SU-DHL-6 (cell line): ENCODE measurements around the gene PWWP3B.
"Not testable (repeated sequence)": the region's sequence is repeated elsewhere in the genome, so short reads cannot be mapped to it uniquely, and the experiment has no call there.

Source experiments
- H2AFZ ChIP-seq: fragments of 200-600 bp; sonication (generic); 2 replicates; pipeline ENCODE4 v1.6.1; 2014; ENCODE audit warnings: low read depth, mild to moderate bottlenecking, moderate library complexity, mixed read lengths, antibody characterized with exemption, low read length; ENCODE audit not compliant: severe bottlenecking
- H3F3A ChIP-seq: fragments of 200-600 bp; shearing (Covaris generic); 2 replicates; pipeline ENCODE4 v1.6.0; 2016; ENCODE audit warnings: antibody characterized with exemption, mild to moderate bottlenecking; ENCODE audit not compliant: insufficient read depth
- H3K27ac ChIP-seq: fragments of 200-600 bp; sonication (generic); 2 replicates; pipeline ENCODE4 v1.5.1; 2016; ENCODE audit warnings: low read depth, mild to moderate bottlenecking, low read length, moderate library complexity, mixed read lengths
- H3K27me3 ChIP-seq: fragments of 200-600 bp; sonication (generic), shearing (Covaris generic); 2 replicates; pipeline ENCODE4 v1.6.0; 2014; ENCODE audit warnings: mild to moderate bottlenecking, low read length
- H3K36me3 ChIP-seq: fragments of 200-600 bp; sonication (generic); 2 replicates; pipeline ENCODE4 v1.6.1; 2014; ENCODE audit warnings: mild to moderate bottlenecking, low read length, mixed read lengths
- H3K4me2 ChIP-seq: fragments of 300-600, 200-600 bp; shearing (Covaris generic), sonication (generic); 2 replicates; pipeline ENCODE4 v1.6.0; 2014; ENCODE audit warnings: low read length, low read depth, mild to moderate bottlenecking; ENCODE audit not compliant: poor library complexity, severe bottlenecking
- H3K4me3 ChIP-seq: fragments of 200-600 bp; sonication (generic); 2 replicates; pipeline ENCODE4 v1.5.1; 2014; ENCODE audit warnings: antibody characterized with exemption, low read length, mild to moderate bottlenecking, mixed read lengths; ENCODE audit not compliant: insufficient read depth, poor library complexity, severe bottlenecking
- H3K79me2 ChIP-seq: fragments of 200-600 bp; sonication (generic); 2 replicates; pipeline ENCODE4 v1.6.1; 2014; ENCODE audit warnings: mild to moderate bottlenecking, low read length, moderate library complexity; ENCODE audit not compliant: insufficient read depth
- H3K9ac ChIP-seq: fragments of 200-600 bp; sonication (generic); 2 replicates; pipeline ENCODE4 v1.7.0; 2014; ENCODE audit warnings: mild to moderate bottlenecking, low read length
- H3K9me2 ChIP-seq: fragments of 200-600 bp; sonication (generic); replicated peaks from 2 replicates; pipeline ENCODE4 v1.6.1; 2014; ENCODE audit warnings: low read length; ENCODE audit not compliant: insufficient read depth
- H3K9me3 ChIP-seq: fragments of 200-600 bp; sonication (generic); 2 replicates; pipeline ENCODE4 v1.6.1; 2014; ENCODE audit warnings: low read length, mixed read lengths; ENCODE audit not compliant: insufficient read depth
- H4K20me1 ChIP-seq: fragments of 200-600 bp; sonication (generic); 2 replicates; pipeline ENCODE4 v1.6.1; 2014; ENCODE audit warnings: low read depth, mild to moderate bottlenecking, antibody characterized with exemption, low read length, moderate library complexity, mixed read lengths
- CTCF ChIP-seq: fragments of 200-600 bp; sonication (generic); IDR thresholded peaks from one replicate; pipeline ENCODE4 v1.5.1; 2017; ENCODE audit warnings: antibody characterized with exemption, mild to moderate bottlenecking, low read length, moderate library complexity; ENCODE audit not compliant: insufficient read depth, poor library complexity, severe bottlenecking
- EZH2phosphoT487 ChIP-seq: fragments of 200-600 bp; sonication (generic), shearing (Covaris generic); conservative IDR thresholded peaks from 2 replicates; pipeline ENCODE4 v1.6.1; 2018; ENCODE audit warnings: mild to moderate bottlenecking, antibody characterized with exemption, low read length, moderate library complexity, mixed read lengths

Gene PWWP3B

GRCh38 chrX:106177106-106177981 lies 9.2 kb downstream of the PWWP3B start:
- no peaks in the 10 kb centered on the region for H3K9me3 ChIP-seq
- no peak overlapping the region for H2AFZ ChIP-seq
- no peak overlapping the region for H3K27ac ChIP-seq
- no peaks in the 10 kb centered on the region for H3K27me3 ChIP-seq
- H3K4me2 ChIP-seq = no peak overlapping the region
- no peaks in the 10 kb centered on the region for H3F3A ChIP-seq
- TF ChIP-seq CTCF (no peak), EZH2phosphoT487 (no peak)
- H3K9ac ChIP-seq = no peak overlapping the region
- H4K20me1 ChIP-seq = no peaks in the 10 kb centered on the region
- no peaks in the 10 kb centered on the region for H3K79me2 ChIP-seq
- H3K4me3 ChIP-seq = no peak overlapping the region
- no peaks in the 10 kb centered on the region for H3K9me2 ChIP-seq
- H3K36me3 ChIP-seq = no peaks in the 10 kb centered on the region

GRCh38 chrX:106177982-106178321 lies 9.8 kb downstream of the PWWP3B start:
- Histone ChIP-seq H3K9me2 (no peaks in the 10 kb centered on the region), H2AFZ (no peak overlapping the region), H3K9me3 (no peaks in the 10 kb centered on the region), H3K27ac (no peak overlapping the region), H3K4me3 (no peak overlapping the region), H3K36me3 (no peaks in the 10 kb centered on the region), H3K9ac (no peak overlapping the region), H3K27me3 (no peaks in the 10 kb centered on the region), H3F3A (no peaks in the 10 kb centered on the region), H3K79me2 (no peaks in the 10 kb centered on the region), H3K4me2 (no peak overlapping the region), H4K20me1 (no peaks in the 10 kb centered on the region)
- TF ChIP-seq CTCF = no peak
- no peak for TF ChIP-seq EZH2phosphoT487

GRCh38 chrX:106178826-106179225 lies 10.7 kb downstream of the PWWP3B start:
- Histone ChIP-seq H3K4me3 (no peak overlapping the region), H3K79me2 (no peaks in the 10 kb centered on the region), H4K20me1 (no peaks in the 10 kb centered on the region), H3K27ac (no peak overlapping the region), H3F3A (no peaks in the 10 kb centered on the region), H3K27me3 (no peaks in the 10 kb centered on the region), H3K9me3 (no peaks in the 10 kb centered on the region), H3K4me2 (no peak overlapping the region), H3K9me2 (no peaks in the 10 kb centered on the region), H3K36me3 (no peaks in the 10 kb centered on the region), H2AFZ (no peak overlapping the region), H3K9ac (no peak overlapping the region)
- TF ChIP-seq EZH2phosphoT487 (no peak), CTCF (no peak)

- not testable (repeated sequence) for H3K27me3 ChIP-seq, H2AFZ ChIP-seq, H3K36me3 ChIP-seq, H3K27ac ChIP-seq, H3K79me2 ChIP-seq, H3F3A ChIP-seq, H4K20me1 ChIP-seq, H3K9me3 ChIP-seq, H3K9me2 ChIP-seq, H3K9ac ChIP-seq, H3K4me3 ChIP-seq, H3K4me2 ChIP-seq
These were observed 15.6 kb downstream of the PWWP3B start for GRCh38 chrX:106183685-106184084.
